OCI-LY7 (cell line): Measurements from ENCODE around the gene BTBD2. TPM values are rescaled to one million over a fixed set of nuclear protein-coding genes. Genes with fewer than 3 reads are reported as not detected.

Experiments used
- BruUV-seq: library from RNA; stranded (reverse); fragments of 400-500 nt; replicated peaks from 2 replicates; lab custom pipeline; 2021; lab: Mats Ljungman, UMichigan
- CTCF ChIA-PET: fragments of 300-600 bp; sonication (Branson Sonifier 250); formaldehyde crosslinking; loops from one replicate; lab custom pipeline; 2022; ENCODE audit warnings: antibody characterized with exemption; ENCODE audit not compliant: unreplicated experiment; lab: Charles Lee
- POLR2A ChIA-PET: fragments of 300-600 bp; sonication (Branson Sonifier 250); formaldehyde crosslinking; loops from one replicate; lab custom pipeline; 2022; ENCODE audit warnings: antibody characterized with exemption; lab: Charles Lee
- DNase-seq: peaks from one replicate; pipeline ENCODE4 v3.0.0-alpha.2; 2015; ENCODE audit warnings: low spot score
- H2AFZ ChIP-seq: fragments of 200-600 bp; sonication (generic), shearing (Covaris generic); 2 replicates; pipeline ENCODE4 v1.6.1; 2014; ENCODE audit warnings: mild to moderate bottlenecking, antibody characterized with exemption, low read length, moderate library complexity
- H3K27ac ChIP-seq: fragments of 200-600 bp; sonication (generic); 2 replicates; pipeline ENCODE4 v1.5.1; 2014; ENCODE audit warnings: mixed run types, low read depth, mild to moderate bottlenecking, moderate library complexity, low read length, inconsistent platforms; ENCODE audit not compliant: poor library complexity, severe bottlenecking
- H3K36me3 ChIP-seq: fragments of 200-600 bp; sonication (generic); 2 replicates; pipeline ENCODE4 v1.6.1; 2014; ENCODE audit warnings: mild to moderate bottlenecking, antibody characterized with exemption, low read length, moderate library complexity, mixed read lengths; ENCODE audit not compliant: insufficient read depth
- H3K4me1 ChIP-seq: fragments of 200-600 bp; sonication (generic); 2 replicates; pipeline ENCODE4 v1.5.1; 2014; ENCODE audit warnings: mild to moderate bottlenecking, low read length; ENCODE audit not compliant: insufficient read depth, poor library complexity, severe bottlenecking
- H3K4me2 ChIP-seq: fragments of 200-600 bp; sonication (generic); 2 replicates; pipeline ENCODE4 v1.6.1; 2014; ENCODE audit warnings: mild to moderate bottlenecking, low read length
- H3K4me3 ChIP-seq: fragments of 200-600 bp; sonication (generic); 2 replicates; pipeline ENCODE4 v1.5.1; 2014; ENCODE audit warnings: mild to moderate bottlenecking, low read depth, low read length; ENCODE audit not compliant: poor library complexity, severe bottlenecking
- H3K79me2 ChIP-seq: fragments of 200-600 bp; sonication (generic); 2 replicates; pipeline ENCODE4 v1.6.1; 2016; ENCODE audit warnings: low read depth, mild to moderate bottlenecking, low read length, moderate library complexity, mixed read lengths; ENCODE audit not compliant: insufficient read depth
- H3K9me2 ChIP-seq: fragments of 200-600 bp; sonication (generic); 2 replicates; pipeline ENCODE4 v1.6.1; 2016; ENCODE audit warnings: mild to moderate bottlenecking, low read length, mixed read lengths; ENCODE audit not compliant: insufficient read depth
- H3K9me3 ChIP-seq: fragments of 200-600 bp; sonication (generic); 2 replicates; pipeline ENCODE4 v1.6.1; 2014; ENCODE audit warnings: mild to moderate bottlenecking, mixed run types, low read length, mixed read lengths
- H4K20me1 ChIP-seq: fragments of 200-600 bp; sonication (generic); 2 replicates; pipeline ENCODE4 v1.6.1; 2014; ENCODE audit warnings: mild to moderate bottlenecking, antibody characterized with exemption, low read length, moderate library complexity, mixed read lengths; ENCODE audit not compliant: insufficient read depth
- CTCF ChIP-seq: fragments of 200-600 bp; sonication (generic); conservative IDR thresholded peaks from 2 replicates; pipeline ENCODE4 v1.5.1; 2014; ENCODE audit warnings: mild to moderate bottlenecking, antibody characterized with exemption, low read length, moderate library complexity, mixed read lengths
- EZH2phosphoT487 ChIP-seq: fragments of 200-600 bp; sonication (generic); IDR thresholded peaks from 2 replicates; pipeline ENCODE4 v1.6.1; 2018; ENCODE audit warnings: low read depth, borderline replicate concordance, mild to moderate bottlenecking, mixed run types, antibody characterized with exemption, low read length, moderate library complexity, mixed read lengths
- intact Hi-C: fragments of 100-400 bp; cut with micrococcal nuclease; formaldehyde crosslinking; loops from one replicate; pipeline ENCODE4 v1.10.0; 2022; ENCODE audit not compliant: unreplicated experiment
- total RNA-seq, 2 experiments: library from RNA; depleted of rRNA in 1 of 2; stranded (reverse); fragments of >200 nt in 1 of 2; shearing (Covaris generic) in 1 of 2; gene quantifications; 2 replicates each; pipeline ENCODE4 v1.2.3, GENCODE V29; 2014 to 2022

Gene BTBD2
- total RNA-seq, 2 experiments from 2014 or later: 53.9 to 91.6 TPM

- Histone ChIP-seq H4K20me1 (no peaks in the 10 kb centered on the region), H3K79me2 (0 out of 2 replicates have a peak, but pooled peaks cover 1% of the 10 kb centered on the region), H3K9me2 (no peaks in the 10 kb centered on the region), H3K27ac (no peak overlapping the region), H3K4me1 (peaks cover 15% of the 10 kb centered on the region), H2AFZ (no peak overlapping the region), H3K4me2 (no peak overlapping the region), H3K4me3 (no peak overlapping the region), H3K9me3 (no peaks in the 10 kb centered on the region), H3K36me3 (peaks cover 40% of the 10 kb centered on the region)
- intact Hi-C loops: no loop called here
- no TSS peak for BruUV-seq
- TF ChIP-seq EZH2phosphoT487 (no peak), CTCF (no peak)
- ChIA-PET CTCF (no interaction called here), POLR2A (no interaction called here)
- no peak for DNase-seq
Observed at GRCh38 chr19:2036424-2036823, 20.9 kb upstream of the BTBD2 start.

- no TSS peak for BruUV-seq
- ChIA-PET CTCF (interaction anchor here (0.6 to 0.8 kb wide), 2 partner anchors 16 to 135 kb away, joined by 4 to 5 read pairs; no protein-coding TSS in a partner anchor), POLR2A (interaction anchor here (0.7 to 1.2 kb wide), 5 partner anchors 13 to 369 kb away, joined by 3 to 7 read pairs (median 4); no protein-coding TSS in a partner anchor)
- Histone ChIP-seq H4K20me1 (no peaks in the 10 kb centered on the region), H3K9me2 (no peaks in the 10 kb centered on the region), H3K4me2 (peak overlapping the region; percentile 36; the same call in 1 of the 2 replicates), H3K79me2 (no peaks in the 10 kb centered on the region), H2AFZ (no peak overlapping the region), H3K27ac (no peak overlapping the region), H3K4me3 (no peak overlapping the region), H3K36me3 (peaks cover 32% of the 10 kb centered on the region), H3K9me3 (no peaks in the 10 kb centered on the region), H3K4me1 (peaks cover 11% of the 10 kb centered on the region)
- DNase-seq: no peak
- intact Hi-C loops: no loop called here
- TF ChIP-seq CTCF: no peak
- no peak for TF ChIP-seq EZH2phosphoT487
Observed at GRCh38 chr19:2035590-2035991, 20.1 kb upstream of the BTBD2 start.
